ENCODE results near the gene MTHFD1L. TPM values are rescaled to one million over a fixed set of nuclear protein-coding genes. Genes with fewer than 3 reads are reported as not detected.

MTHFD1L gene
- total RNA-seq, 2 donors from 2014 or later = 3.1 to 18.7 TPM

Small RNA genes lying within 50 kb of the gene (small RNA-seq; reads per million reads assigned to genes)
- 0 reads per million in 2 donors for gene RNU6-302P
